ENCODE results near the gene SIRT2. TPM values are rescaled to one million over a fixed set of nuclear protein-coding genes. Genes with fewer than 3 reads are reported as not detected.

SIRT2 gene
- total RNA-seq, 4 donors from 2014 or later = 45.7 to 103 (median 64.9) TPM

GRCh38 chr19:38918526-38918925 lies 19.1 kb upstream of the SIRT2 start:
- TF ChIP-seq CTCF (IDR thresholded peaks at IDR 0.05; ENCODE audit: low read depth) = no peak

- TF ChIP-seq CTCF (IDR thresholded peaks at IDR 0.05; ENCODE audit: low read depth) = no peak
Observed at GRCh38 chr19:38917921-38918491, 18.6 kb upstream of the SIRT2 start.

- TF ChIP-seq CTCF (IDR thresholded peaks at IDR 0.05; ENCODE audit: low read depth) = no peak
Observed at GRCh38 chr19:38917516-38917915, 18.1 kb upstream of the SIRT2 start.

GRCh38 chr19:38915329-38916321 lies 16.2 kb upstream of the SIRT2 start:
- TF ChIP-seq CTCF (IDR thresholded peaks at IDR 0.05; ENCODE audit: low read depth) = no peak

- no peak for TF ChIP-seq CTCF (IDR thresholded peaks at IDR 0.05; ENCODE audit: low read depth)
Observed at GRCh38 chr19:38913958-38914357, 14.5 kb upstream of the SIRT2 start.

- TF ChIP-seq CTCF (IDR thresholded peaks at IDR 0.05; ENCODE audit: low read depth) = no peak
Observed at GRCh38 chr19:38912600-38913514, 13.4 kb upstream of the SIRT2 start.

All from subcutaneous adipose tissue (tissue), 4 donors.